Adrenal gland (tissue), 12 donors: Measurements from ENCODE around the gene RASGEF1C. TPM values are rescaled to one million over a fixed set of nuclear protein-coding genes. Genes with fewer than 3 reads are reported as not detected.

ENCODE experiments used
- DNase-seq, 7 donors: peaks; one replicate each; pipeline ENCODE4 v3.0.0-alpha.2; 2019 to 2020
- H3K27ac ChIP-seq, 5 donors: fragments of 200-600 bp; sonication (generic) in 4 of 5; 1 replicate in 3 of 5; 2 replicates in 2 of 5; pipeline versions ENCODE4 v1.5.1 to v1.8.0; 2016 to 2020; ENCODE audit warnings: mild to moderate bottlenecking in 1 of 5
- H3K27me3 ChIP-seq: fragments of 200-600 bp; 2 replicates; pipeline ENCODE4 v1.8.0; 2021
- H3K36me3 ChIP-seq, 2 donors: fragments of 200-600 bp; replicated peaks in 1 of 2; 1 replicate in 1 of 2; 2 replicates in 1 of 2; pipeline versions ENCODE4 v1.5.1 to v1.8.0; 2018 to 2022
- H3K4me1 ChIP-seq, 2 donors: fragments of 200-600 bp; replicated peaks in 1 of 2; 1 replicate in 1 of 2; 2 replicates in 1 of 2; pipeline versions ENCODE4 v1.5.1 to v1.8.0; 2018 to 2021
- H3K4me3 ChIP-seq, 4 donors: fragments of 200-600 bp; sonication (generic) in 3 of 4; one replicate each; pipeline ENCODE4 v1.5.1; 2016 to 2018
- H3K9me3 ChIP-seq, 3 donors: fragments of 200-600 bp; sonication (generic) in 1 of 3; replicated peaks in 1 of 3; 1 replicate in 2 of 3; 2 replicates in 1 of 3; pipeline versions ENCODE4 v1.5.1 to v1.8.0; 2016 to 2021
- POLR2A ChIP-seq, 2 donors: fragments of 450-650 bp; IDR thresholded peaks; one replicate each; pipeline ENCODE4 v1.6.1; 2017; ENCODE audit warnings: antibody characterized with exemption in 2 of 2, mild to moderate bottlenecking in 2 of 2, moderate library complexity in 1 of 2
- WGBS, 4 donors: extraction: QIAGEN DNeasy Blood & Tissue Kit in 2 of 4; methylation state at CpG; one replicate each; pipeline versions ENCODE4 v1.1.5 to v1.1.7; 2013 to 2017; 5-methylcytosine and 5-hydroxymethylcytosine counted together
- intact Hi-C, 2 donors: fragments of 100-400 bp; cut with DNase I; formaldehyde crosslinking; loops; one replicate each; pipeline versions ENCODE4 v1.14.1 to v1.15.0; 2022 to 2023
- polyA plus RNA-seq, 3 donors: library from polyadenylated mRNA; stranded (reverse); fragments of 200-250 nt in 2 of 3; fragments of 350-450 nt in 1 of 3; fragmentation: Illumina TruSeq in 1 of 3; extraction: RNeasy Lipid Tissue Mini Kit (QIAGEN cat#74804) in 1 of 3; gene quantifications; one replicate each; pipeline ENCODE4 v1.2.3, GENCODE V29; 2013 to 2014
- total RNA-seq, 9 donors: library from RNA; depleted of rRNA in 4 of 9; stranded (reverse); fragments of >200 nt in 4 of 9; fragments of 120-200 nt in 1 of 9; fragmentation: NEBNext Ultra II Directional in 1 of 9; extraction: Animal tissue kit (Norgen Biotek cat#: 25700) in 1 of 9; gene quantifications; one replicate each; pipeline versions ENCODE4 v1.1.0 to v1.2.4, GENCODE V29; 2013 to 2023
- TF ChIP-seq, protein P1 (sequence below), 6 experiments: fragments of 450-650 bp in 4 of 6; fragments of 200-600 bp in 2 of 6; sonication (generic) in 1 of 6; IDR thresholded peaks; 1 replicate in 5 of 6; 2 replicates in 1 of 6; pipeline versions ENCODE4 v1.5.1 to v1.8.0; 2016 to 2021; ENCODE audit warnings: antibody characterized with exemption in 6 of 6, mild to moderate bottlenecking in 2 of 6, moderate library complexity in 1 of 6
- donor health status: healthy with polysubstance abuse.
- donor health status: Bipolar disorder and iron deficiency.
- donor health status: DM: yes; HTN: yes; CAD: no.
- donor health status: DM: no; HTN: no; CAD: no.
- donor health status: DM: no; HTN: no; CAD: no.
- donor health status: DM: yes; HTN: yes; CAD: no.

Gene RASGEF1C
- total and polyA plus RNA-seq, 12 donors, result 0.15 to 1.9 (median 0.74) TPM; not detected in 6

DNA sequence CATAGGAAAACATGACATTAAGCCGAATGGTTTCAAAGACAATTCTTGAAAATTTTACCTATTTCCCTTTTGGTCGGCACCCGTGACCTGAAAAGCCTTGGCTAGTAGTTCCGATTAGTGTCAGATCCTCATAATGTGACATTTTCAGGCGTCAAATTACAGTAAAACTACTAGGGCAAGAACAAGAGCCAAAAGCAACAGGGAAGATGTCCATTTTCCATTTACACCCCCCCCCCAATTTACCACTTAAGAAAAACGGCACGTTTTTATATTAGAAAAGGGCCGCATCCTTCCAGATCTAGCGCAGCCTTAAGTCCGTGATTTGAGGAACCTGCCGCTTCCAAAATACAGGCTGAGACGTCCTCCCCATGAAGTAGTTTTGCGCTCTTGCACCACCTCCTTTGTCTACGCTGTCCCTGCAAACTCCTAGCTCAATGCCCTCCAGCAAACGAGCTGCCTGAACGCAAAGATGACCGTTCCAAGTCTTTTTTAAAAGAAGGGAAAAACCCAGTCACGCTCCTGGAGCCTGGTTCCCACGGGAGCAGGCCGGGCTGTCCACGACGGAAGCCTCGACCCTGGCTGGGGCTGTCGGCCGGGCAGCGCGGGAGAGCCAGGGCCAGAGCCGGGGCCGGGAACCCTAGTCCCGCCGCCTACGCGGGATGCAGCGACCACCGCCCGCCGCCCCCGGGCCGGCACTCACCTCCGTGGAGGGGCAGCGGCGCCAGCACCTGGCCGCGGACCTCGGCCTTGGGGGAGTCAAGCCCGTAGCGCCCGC is 138.1 kb downstream of the RASGEF1C start:
- WGBS, 4 donors, result 1 to 3% (median 2%) methylated on average over 16 to 48 of the region's 48 CpGs
- TF ChIP-seq, protein P1, sequence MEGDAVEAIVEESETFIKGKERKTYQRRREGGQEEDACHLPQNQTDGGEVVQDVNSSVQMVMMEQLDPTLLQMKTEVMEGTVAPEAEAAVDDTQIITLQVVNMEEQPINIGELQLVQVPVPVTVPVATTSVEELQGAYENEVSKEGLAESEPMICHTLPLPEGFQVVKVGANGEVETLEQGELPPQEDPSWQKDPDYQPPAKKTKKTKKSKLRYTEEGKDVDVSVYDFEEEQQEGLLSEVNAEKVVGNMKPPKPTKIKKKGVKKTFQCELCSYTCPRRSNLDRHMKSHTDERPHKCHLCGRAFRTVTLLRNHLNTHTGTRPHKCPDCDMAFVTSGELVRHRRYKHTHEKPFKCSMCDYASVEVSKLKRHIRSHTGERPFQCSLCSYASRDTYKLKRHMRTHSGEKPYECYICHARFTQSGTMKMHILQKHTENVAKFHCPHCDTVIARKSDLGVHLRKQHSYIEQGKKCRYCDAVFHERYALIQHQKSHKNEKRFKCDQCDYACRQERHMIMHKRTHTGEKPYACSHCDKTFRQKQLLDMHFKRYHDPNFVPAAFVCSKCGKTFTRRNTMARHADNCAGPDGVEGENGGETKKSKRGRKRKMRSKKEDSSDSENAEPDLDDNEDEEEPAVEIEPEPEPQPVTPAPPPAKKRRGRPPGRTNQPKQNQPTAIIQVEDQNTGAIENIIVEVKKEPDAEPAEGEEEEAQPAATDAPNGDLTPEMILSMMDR (IDR thresholded peaks at IDR 0.05), result no peak
- no peak for TF ChIP-seq POLR2A (IDR thresholded peaks at IDR 0.05)
- peak; percentile 46 to 71 (median 56) for DNase-seq
- Histone ChIP-seq H3K9me3 (no peaks in the 10 kb centered on the region), H3K4me1 (peaks cover 12 to 20% of the 10 kb centered on the region in 2 donors), H3K4me3 (peak overlapping the region; percentile 66 to 96 (median 78)), H3K27me3 (no peaks in the 10 kb centered on the region), H3K27ac (peak overlapping the region in 4 of 5 donors; percentile 90 to 99 (median 96)), H3K36me3 (no peaks in the 10 kb centered on the region)
- intact Hi-C loops, result loop anchor here in 1 of 2 donors (10.0 kb wide), 1 partner anchor 166 kb away; the partner anchor contains the start of gene TBC1D9B

- Histone ChIP-seq H3K36me3 (no peaks in the 10 kb centered on the region), H3K4me3 (peak overlapping the region in 1 of 4 donors; percentile 96), H3K4me1 (peaks cover 12 to 20% of the 10 kb centered on the region in 2 donors), H3K9me3 (no peaks in the 10 kb centered on the region), H3K27me3 (no peaks in the 10 kb centered on the region), H3K27ac (peak overlapping the region in 2 of 5 donors; percentile 96 to 99)
- intact Hi-C loops, result loop anchor here in 1 of 2 donors (10.0 kb wide), 1 partner anchor 165 kb away; the partner anchor contains the start of gene TBC1D9B
- TF ChIP-seq, protein P1 (IDR thresholded peaks at IDR 0.05), result no peak
- no peak for TF ChIP-seq POLR2A (IDR thresholded peaks at IDR 0.05)
- DNase-seq, result peak in 6 of 7 donors; percentile 41 to 70 (median 52)
- WGBS, 4 donors, result 71 to 79% (median 77%) methylated on average over 9 of the region's 9 CpGs
These were observed 139.3 kb downstream of the RASGEF1C start for GRCh38 chr5:180069589-180070247.

DNA sequence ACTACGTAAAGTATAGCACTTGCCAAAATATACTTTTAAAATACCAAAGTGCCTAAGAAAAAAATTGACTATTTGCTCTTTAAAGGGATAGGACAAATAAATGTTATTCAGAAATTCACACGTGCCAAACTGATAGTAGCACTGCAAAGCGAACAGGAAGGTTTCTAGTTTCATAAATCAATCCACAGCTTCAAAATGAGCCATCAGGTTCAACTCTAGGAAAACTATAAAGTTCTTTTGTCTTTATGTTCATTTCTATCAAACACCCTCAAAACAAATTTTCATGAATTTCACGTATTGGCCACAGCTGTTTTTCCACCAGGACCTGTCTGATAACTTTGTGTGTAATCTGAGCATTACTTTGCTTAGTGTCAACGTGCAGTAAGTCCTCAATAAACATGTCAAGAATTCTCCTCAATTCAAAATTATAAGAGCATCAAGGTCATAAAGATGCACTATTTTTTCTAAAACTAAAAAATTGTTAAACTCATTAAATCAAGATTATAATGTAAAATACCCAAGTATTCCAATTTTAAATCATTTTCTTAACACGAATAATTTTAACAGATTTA is 140.4 kb downstream of the RASGEF1C start:
- Histone ChIP-seq H3K27ac (no peak overlapping the region), H3K4me3 (no peak overlapping the region), H3K9me3 (no peaks in the 10 kb centered on the region), H3K36me3 (no peaks in the 10 kb centered on the region), H3K4me1 (peaks cover 12 to 20% of the 10 kb centered on the region in 2 donors), H3K27me3 (no peaks in the 10 kb centered on the region)
- DNase-seq, result no peak
- intact Hi-C loops, result no loop called here
- WGBS, 4 donors, result 62 to 70% (median 64%) methylated on average over 6 of the region's 6 CpGs
- TF ChIP-seq POLR2A (IDR thresholded peaks at IDR 0.05), result no peak
- TF ChIP-seq, protein P1 (IDR thresholded peaks at IDR 0.05), result no peak

DNA sequence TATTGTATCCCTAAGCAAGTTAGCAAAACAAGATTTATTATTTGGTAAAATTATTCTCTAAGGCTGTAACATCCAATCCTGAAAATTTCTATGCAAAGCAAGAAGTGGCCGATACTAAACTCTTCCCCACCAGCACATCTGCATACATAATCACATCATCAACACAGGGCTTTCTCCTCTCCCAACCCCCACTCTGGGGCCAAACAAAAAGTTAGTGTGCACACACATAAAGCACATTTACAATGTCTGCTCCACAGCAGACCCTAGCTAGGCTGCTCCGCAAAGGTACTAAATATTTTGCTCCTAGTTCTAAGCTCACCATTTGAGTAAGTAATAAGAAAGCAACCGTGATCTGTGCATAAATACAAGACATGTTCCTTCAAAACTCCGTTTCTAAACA is 141.0 kb downstream of the RASGEF1C start:
- peak in 1 of 7 donors; percentile 30 for DNase-seq
- TF ChIP-seq POLR2A (IDR thresholded peaks at IDR 0.05), result no peak
- TF ChIP-seq, protein P1 (IDR thresholded peaks at IDR 0.05), result no peak
- no peak overlapping the region for H3K27ac ChIP-seq
- H3K27me3 ChIP-seq, result no peaks in the 10 kb centered on the region
- H3K9me3 ChIP-seq, result no peaks in the 10 kb centered on the region
- no peak overlapping the region for H3K4me3 ChIP-seq
- intact Hi-C loops, result no loop called here
- peaks cover 12 to 20% of the 10 kb centered on the region in 2 donors for H3K4me1 ChIP-seq
- H3K36me3 ChIP-seq, result no peaks in the 10 kb centered on the region
- WGBS, 4 donors, result 73 to 87% (median 86%) methylated on average over 4 of the region's 4 CpGs
